ENCODE measurements around the gene PREP.

- TF ChIP-seq CTCF (IDR thresholded peaks at IDR 0.05; ENCODE audit: poor library complexity) (no peak), EZH2 (IDR thresholded peaks at IDR 0.05; ENCODE audit: borderline replicate concordance) (no peak), EZH2phosphoT487 (IDR thresholded peaks at IDR 0.05; ENCODE audit: low read depth, severe bottlenecking, unreplicated experiment) (no peak)
Measured at GRCh38 chr6:105304825-105305224, 98.1 kb downstream of the PREP start.
